IMR-90 (cell line): ENCODE measurements around the gene PRPF4. TPM values are rescaled to one million over a fixed set of nuclear protein-coding genes. Genes with fewer than 3 reads are reported as not detected.

ENCODE experiments used
- ATAC-seq: fragments of 200-7000 bp; cut with Tn5 transposase; 2 replicates; pipeline ENCODE4 v1.9.1; 2020; ENCODE audit warnings: low read depth, mild to moderate bottlenecking, moderate library complexity
- BruUV-seq: library from RNA; stranded (reverse); fragments of 400-500 nt; replicated peaks from 2 replicates; lab custom pipeline; 2021; lab: Mats Ljungman, UMichigan
- CTCF ChIA-PET: fragments of 300-600 bp; formaldehyde crosslinking; extraction: SDS; loops from one replicate; lab custom pipeline; 2021; ENCODE audit warnings: antibody characterized with exemption; lab: Yijun Ruan, JAX
- POLR2A ChIA-PET: fragments of 300-600 bp; sonication (Branson Sonifier 250); formaldehyde crosslinking; loops from one replicate; lab custom pipeline; 2022; ENCODE audit warnings: antibody characterized with exemption; ENCODE audit not compliant: unreplicated experiment; lab: Charles Lee
- DNase-seq: peaks from one replicate; pipeline ENCODE4 v3.0.0; 2013
- H2AFZ ChIP-seq: replicated peaks from 2 replicates; pipeline ENCODE3; 2013; ENCODE audit warnings: low read length, mild to moderate bottlenecking; ENCODE audit not compliant: poor library complexity
- H2AK5ac ChIP-seq: 2 replicates; pipeline ENCODE4 v1.6.1; 2013; ENCODE audit warnings: low read depth, low read length, inconsistent platforms
- H2AK9ac ChIP-seq: replicated peaks from 2 replicates; pipeline ENCODE3; 2013; ENCODE audit warnings: mild to moderate bottlenecking, low read depth, low read length, moderate library complexity; ENCODE audit not compliant: poor library complexity
- H2BK120ac ChIP-seq: 2 replicates; pipeline ENCODE4 v1.6.1; 2013; ENCODE audit warnings: low read depth, low read length, inconsistent platforms
- H2BK15ac ChIP-seq: 3 replicates; pipeline ENCODE4 v1.6.1; 2013; ENCODE audit warnings: low read depth, low read length, inconsistent platforms
- H2BK20ac ChIP-seq: 2 replicates; pipeline ENCODE4 v1.6.1; 2013; ENCODE audit warnings: low read depth, mild to moderate bottlenecking, inconsistent platforms, low read length, moderate library complexity
- H2BK5ac ChIP-seq: 2 replicates; pipeline ENCODE4 v1.6.1; 2013; ENCODE audit warnings: mild to moderate bottlenecking, low read depth, low read length, inconsistent platforms; ENCODE audit not compliant: poor library complexity, severe bottlenecking
- H3K14ac ChIP-seq: replicated peaks from 2 replicates; pipeline ENCODE4 v1.6.1; 2013; ENCODE audit warnings: low read depth, low read length, inconsistent platforms
- H3K18ac ChIP-seq: 2 replicates; pipeline ENCODE4 v1.6.1; 2013; ENCODE audit warnings: low read depth, low read length, control low read depth
- H3K23ac ChIP-seq: 2 replicates; pipeline ENCODE4 v1.6.1; 2013; ENCODE audit warnings: low read depth, low read length, inconsistent platforms
- H3K27ac ChIP-seq: 2 replicates; pipeline ENCODE4 v1.5.1; 2013; ENCODE audit warnings: mild to moderate bottlenecking, control low read depth, low read length; ENCODE audit not compliant: insufficient read depth
- H3K27me3 ChIP-seq: 2 replicates; pipeline ENCODE4 v1.6.1; 2013; ENCODE audit warnings: low read length; ENCODE audit not compliant: control insufficient read depth, insufficient read depth
- H3K36me3 ChIP-seq: 2 replicates; pipeline ENCODE4 v1.6.1; 2013; ENCODE audit warnings: low read length, mixed read lengths; ENCODE audit not compliant: control insufficient read depth, insufficient read depth
- H3K4ac ChIP-seq: 2 replicates; pipeline ENCODE4 v1.6.1; 2013; ENCODE audit warnings: low read depth, low read length, inconsistent platforms
- H3K4me1 ChIP-seq: 2 replicates; pipeline ENCODE4 v1.6.1; 2013; ENCODE audit warnings: low read length, mixed read lengths; ENCODE audit not compliant: control insufficient read depth, insufficient read depth
- H3K4me2 ChIP-seq: 2 replicates; pipeline ENCODE4 v1.6.1; 2013; ENCODE audit warnings: low read depth, mild to moderate bottlenecking, control low read depth, low read length, moderate library complexity
- H3K4me3 ChIP-seq: 2 replicates; pipeline ENCODE4 v1.5.1; 2013; ENCODE audit warnings: low read depth, mild to moderate bottlenecking, control low read depth, low read length, moderate library complexity; ENCODE audit not compliant: insufficient read depth
- H3K56ac ChIP-seq: 2 replicates; pipeline ENCODE4 v1.6.1; 2013; ENCODE audit warnings: low read length, inconsistent platforms; ENCODE audit not compliant: insufficient read depth; ENCODE audit errors: extremely low read depth
- H3K79me1 ChIP-seq, 2 experiments: 2 replicates each; pipeline ENCODE4 v1.6.1; 2013; ENCODE audit warnings: low read length in 2 of 2, inconsistent platforms in 1 of 2, low read depth in 1 of 2
- H3K9ac ChIP-seq: 2 replicates; pipeline ENCODE4 v1.6.1; 2013; ENCODE audit warnings: low read depth, low read length, control low read depth
- H3K9me1 ChIP-seq: 2 replicates; pipeline ENCODE4 v1.6.1; 2013; ENCODE audit warnings: low read length, inconsistent platforms; ENCODE audit not compliant: insufficient read depth
- H3K9me3 ChIP-seq: 2 replicates; pipeline ENCODE4 v1.6.1; 2013; ENCODE audit warnings: low read length; ENCODE audit not compliant: control insufficient read depth, insufficient read depth
- H4K20me1 ChIP-seq: 2 replicates; pipeline ENCODE4 v1.6.1; 2013; ENCODE audit warnings: low read length, inconsistent platforms; ENCODE audit not compliant: insufficient read depth
- H4K5ac ChIP-seq: 2 replicates; pipeline ENCODE4 v1.6.1; 2013; ENCODE audit warnings: mild to moderate bottlenecking, low read depth, low read length, control low read depth
- H4K8ac ChIP-seq, 2 experiments: 2 replicates each; pipeline ENCODE4 v1.6.1; 2013; ENCODE audit warnings: low read depth in 2 of 2, low read length in 2 of 2, control low read depth in 1 of 2, inconsistent platforms in 1 of 2
- H4K91ac ChIP-seq: 2 replicates; pipeline ENCODE4 v1.6.1; 2013; ENCODE audit warnings: low read depth, low read length, inconsistent platforms; ENCODE audit not compliant: insufficient read depth
- CHD1 ChIP-seq: IDR thresholded peaks from 2 replicates; pipeline ENCODE4 v1.6.1; 2012; ENCODE audit warnings: low read depth, low read length, improper control_type of control experiment
- ELK1 ChIP-seq: fragments of 150-350 bp; IDR thresholded peaks from 2 replicates; pipeline ENCODE4 v1.6.1; 2016; ENCODE audit warnings: low read depth, mild to moderate bottlenecking, low read length, moderate library complexity, borderline replicate concordance
- FOS ChIP-seq: fragments of 150-350 bp; IDR thresholded peaks from 2 replicates; pipeline ENCODE4 v1.6.1; 2016; ENCODE audit warnings: low read depth, low read length
- MAFK ChIP-seq: IDR thresholded peaks from 2 replicates; pipeline ENCODE4 v1.6.1; 2012; ENCODE audit warnings: low read depth, low read length, improper control_type of control experiment
- NFE2L2 ChIP-seq: fragments of 150-350 bp; IDR thresholded peaks from 2 replicates; pipeline ENCODE4 v1.6.1; 2016; ENCODE audit warnings: low read depth, mild to moderate bottlenecking, low read length
- RAD21 ChIP-seq: IDR thresholded peaks from 2 replicates; pipeline ENCODE4 v1.6.1; 2012; ENCODE audit warnings: low read length, improper control_type of control experiment
- WGBS, 2 experiments: methylation state at CpG; one replicate each; pipeline versions ENCODE4 v1.1.5 to v1.1.7; 2013; ENCODE audit warnings: missing lambda C conversion rate in 2 of 2; ENCODE audit not compliant: insufficient read length in 1 of 2; ENCODE audit errors: extremely low coverage in 2 of 2; 5-methylcytosine and 5-hydroxymethylcytosine counted together
- dilution Hi-C: fragments of 300-500 bp; cut with HindIII; formaldehyde crosslinking; loops from one replicate; pipeline ENCODE4 v1.14.3; 2018; ENCODE audit warnings: low sequenced_read_pairs; ENCODE audit not compliant: unreplicated experiment
- in situ Hi-C: fragments of 300-500 bp; cut with MboI; formaldehyde crosslinking; loops from 3 replicates; pipeline ENCODE4 v1.14.3; 2019; ENCODE audit warnings: low sequenced_read_pairs, inconsistent platforms, mixed read lengths
- intact Hi-C: fragments of 100-400 bp; cut with micrococcal nuclease; formaldehyde crosslinking; loops from 2 replicates; pipeline ENCODE4 v1.10.0; 2022
- polyA plus RNA-seq, 3 experiments: library from polyadenylated mRNA; depleted of rRNA; stranded (reverse); fragments of >200 nt; gene quantifications; 2 replicates each; pipeline ENCODE4 v1.2.3, GENCODE V29; 2012; ENCODE audit warnings: low replicate concordance in 1 of 3
- total RNA-seq: library from RNA; depleted of rRNA; stranded (reverse); fragments of >200 nt; gene quantifications from 2 replicates; pipeline ENCODE4 v1.2.3, GENCODE V29; 2012

Gene PRPF4
- total and polyA plus RNA-seq, 2 of the 4 experiments (the other 2 are of a cell fraction): 21.4 to 38.0 TPM

- Histone ChIP-seq H4K8ac (no peak overlapping the region), H3K79me1 (peaks cover 4 to 19% of the 10 kb centered on the region in 2 experiments; a peak in 3 of 4 replicates), H2BK15ac (no peak overlapping the region), H3K9me3 (no peaks in the 10 kb centered on the region), H4K91ac (no peak overlapping the region), H2BK5ac (no peak overlapping the region), H3K4me2 (no peak overlapping the region), H3K4me1 (no peaks in the 10 kb centered on the region), H3K27me3 (no peaks in the 10 kb centered on the region), H3K4ac (no peak overlapping the region), H2AFZ (no peak overlapping the region), H2BK120ac (no peak overlapping the region), H3K36me3 (peaks cover 32% of the 10 kb centered on the region), H3K18ac (no peak overlapping the region), H3K4me3 (no peak overlapping the region), H3K23ac (no peak overlapping the region), H3K9ac (no peak overlapping the region), H3K14ac (no peak overlapping the region), H3K27ac (no peak overlapping the region), H3K9me1 (peaks cover 3% of the 10 kb centered on the region; the same call in 1 of the 2 replicates), H2AK5ac (no peak overlapping the region), H4K5ac (no peak overlapping the region), H2AK9ac (no peak overlapping the region), H2BK20ac (no peak overlapping the region), H3K56ac (no peak overlapping the region), H4K20me1 (peaks cover 8% of the 10 kb centered on the region; the same call in 1 of the 2 replicates)
- in situ Hi-C loops (no loop called here), dilution Hi-C loops (no loop called here), intact Hi-C loops (no loop called here)
- no peak for ATAC-seq
- no peak for TF ChIP-seq NFE2L2
- TF ChIP-seq CHD1: no peak
- TF ChIP-seq FOS: no peak
- TF ChIP-seq RAD21: no peak
- no peak for TF ChIP-seq MAFK
- no peak for TF ChIP-seq ELK1
- ChIA-PET CTCF (no interaction called here), POLR2A (no interaction called here)
- no CpG with 5 or more reads among the region's 1 CpG for WGBS, 2 experiments
- BruUV-seq: no TSS peak
- no peak for DNase-seq
These were observed 17.2 kb upstream of the PRPF4 start for GRCh38 chr9:113258282-113258681.
